SK-MEL-5 (cell line): Measurements from ENCODE around the gene GABBR2. TPM values are rescaled to one million over a fixed set of nuclear protein-coding genes. Genes with fewer than 3 reads are reported as not detected.
A peak's percentile ranks its signal among the peaks of the same experiment; 100 is the strongest.

Experiments
- DNase-seq: peaks from one replicate; pipeline ENCODE4 v3.0.0-alpha.2; 2016; ENCODE audit warnings: low read depth, low spot score
- in situ Hi-C: cut with HindIII; loops from 2 replicates; pipeline ENCODE4 v1.10.0; 2016; ENCODE audit warnings: low sequenced_read_pairs, high pct_unique_total_duplicates, low pct_unique_long_range_greater_than_20kb
- total RNA-seq: library from RNA; depleted of rRNA; stranded (reverse); fragments of >200 nt; shearing (Covaris generic); gene quantifications from 2 replicates; pipeline ENCODE4 v1.2.3, GENCODE V29; 2014

The GABBR2 gene
- total RNA-seq, 1 experiment from 2014 or later, result 0.50 TPM

DNA sequence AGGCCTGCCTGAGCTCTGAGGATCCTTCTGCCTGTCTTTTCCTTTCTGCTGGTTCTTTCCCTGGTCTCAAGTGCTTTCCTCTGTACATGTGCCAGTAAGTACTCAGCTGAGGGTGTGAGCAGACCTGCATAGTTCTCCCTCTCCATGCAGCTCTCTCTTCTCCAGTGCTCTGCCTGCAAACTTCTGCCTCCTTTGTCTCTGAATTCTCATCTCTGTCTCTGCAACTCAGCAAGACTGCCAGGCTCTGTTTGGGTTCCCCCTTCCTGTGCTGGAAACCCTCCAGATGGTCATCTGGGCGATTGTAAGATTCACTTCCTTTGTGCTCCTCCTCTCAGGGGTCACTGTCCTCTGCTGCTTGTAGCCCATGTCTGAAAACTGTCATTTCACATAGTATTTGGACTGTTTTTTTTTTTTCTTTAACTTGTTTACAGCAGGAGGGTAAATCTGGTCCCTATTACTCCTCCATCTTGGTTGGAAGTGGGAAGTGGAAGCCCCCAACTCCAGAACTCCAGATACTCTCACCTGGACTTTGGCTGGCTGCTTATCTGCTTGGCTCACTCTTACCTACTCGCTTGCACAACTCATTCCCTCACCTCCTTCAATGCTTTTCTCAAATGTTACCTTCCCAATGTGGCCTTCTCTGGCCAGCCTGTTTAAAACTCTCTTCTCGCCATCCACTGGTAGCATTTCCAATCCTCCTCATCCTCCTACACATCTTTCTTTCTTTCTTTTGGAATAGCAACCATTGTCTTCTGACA, 278.0 kb downstream of the GABBR2 start:
- in situ Hi-C loops, result no loop called here
- DNase-seq, result no peak

DNA sequence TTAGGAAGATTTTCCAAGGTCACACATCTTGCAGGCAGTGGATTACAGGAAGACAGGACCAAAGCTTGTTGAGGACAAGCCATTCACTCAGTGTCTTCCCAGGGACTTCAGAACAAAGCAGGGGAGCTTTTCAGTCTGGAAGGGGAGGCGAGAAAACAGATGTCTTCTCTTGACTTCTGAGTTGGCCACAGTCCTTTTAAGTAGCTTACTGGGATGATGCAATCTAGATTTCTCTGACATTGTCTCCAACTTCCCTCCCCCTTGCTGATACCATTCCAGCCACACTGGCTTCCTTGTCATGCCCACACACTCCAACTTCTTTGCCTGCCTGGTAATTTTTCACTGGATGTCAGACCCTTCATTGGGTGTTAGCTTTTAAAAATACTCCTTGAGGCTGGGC, 279.1 kb downstream of the GABBR2 start:
- no peak for DNase-seq

DNA sequence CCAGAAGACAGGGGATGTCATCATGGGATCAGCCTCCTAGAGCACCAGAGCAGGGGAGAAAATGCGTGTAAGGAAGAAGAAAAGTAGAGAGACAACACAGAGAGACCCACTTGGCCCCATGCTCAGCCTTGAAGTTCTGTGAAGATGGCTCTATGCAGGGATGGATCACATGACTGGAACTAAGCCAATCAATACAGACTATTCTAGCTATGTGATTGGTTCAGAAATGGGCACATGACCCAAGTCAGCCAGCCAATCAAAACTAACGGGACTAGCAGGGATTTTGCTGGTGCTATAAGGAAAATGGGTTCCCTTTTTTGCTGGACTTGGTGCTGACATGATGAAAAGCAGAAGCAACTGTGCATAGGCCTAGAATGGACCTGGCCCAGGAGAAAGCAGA, 280.3 kb downstream of the GABBR2 start:
- DNase-seq, result no peak
- in situ Hi-C loops, result no loop called here

More for the DNA sequence above, 279.1 kb downstream of the GABBR2 start:
- in situ Hi-C loops, result no loop called here

DNA sequence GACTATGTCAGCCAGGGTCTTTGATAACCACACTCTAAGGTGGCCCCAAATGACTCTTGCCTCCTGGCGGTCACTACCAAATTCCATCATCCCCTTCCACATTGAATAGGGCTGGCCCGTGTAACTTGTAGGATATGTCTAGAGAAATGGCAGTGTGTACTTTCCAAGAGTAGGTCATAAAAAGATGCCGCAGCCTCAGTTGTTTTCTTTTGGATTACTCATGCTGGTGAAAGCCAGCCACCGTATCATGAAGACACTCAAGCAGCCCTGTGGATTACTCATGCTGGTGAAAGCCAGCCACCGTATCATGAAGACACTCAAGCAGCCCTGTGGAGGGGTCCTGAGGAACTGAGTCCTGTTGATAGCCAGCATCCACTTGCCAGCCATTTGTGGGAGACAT, 281.2 kb downstream of the GABBR2 start:
- no peak for DNase-seq
- in situ Hi-C loops, result no loop called here

DNA sequence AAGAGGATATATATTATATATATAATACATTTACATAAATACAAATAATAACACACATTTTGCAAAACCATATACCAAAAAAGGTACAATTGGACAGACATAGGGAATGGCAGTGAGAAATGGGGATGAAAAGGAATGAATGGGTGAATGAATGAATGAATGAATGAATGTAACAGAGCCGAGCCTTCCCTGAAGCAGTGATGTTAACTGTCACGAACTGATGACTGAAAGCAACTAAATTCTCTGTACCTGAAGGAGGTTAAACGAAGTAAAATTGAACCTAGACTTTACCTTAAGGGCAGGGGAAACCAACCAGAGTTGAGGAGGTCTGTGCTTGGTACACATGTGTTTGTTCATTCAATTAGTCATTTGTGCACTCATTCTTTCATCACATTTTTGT, 283.7 kb downstream of the GABBR2 start:
- in situ Hi-C loops, result no loop called here
- no peak for DNase-seq

DNA sequence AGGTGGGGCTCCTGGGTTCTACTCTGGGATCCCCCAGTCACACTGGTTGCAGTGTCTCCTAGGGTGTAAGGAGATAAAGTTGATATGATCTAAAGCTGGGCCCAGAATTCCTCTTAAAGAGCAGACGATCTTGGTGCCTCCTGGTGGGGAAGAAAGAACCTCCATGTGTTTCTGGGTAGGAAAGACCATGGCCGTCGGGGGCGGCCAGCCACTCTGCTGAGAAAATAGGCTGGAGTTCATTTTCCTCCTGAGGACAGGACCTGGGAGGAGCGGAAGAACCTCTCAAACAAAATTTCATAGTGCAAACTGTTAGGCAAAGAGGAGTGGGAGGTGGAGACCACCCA, 289.5 kb downstream of the GABBR2 start:
- no peak for DNase-seq
- in situ Hi-C loops, result no loop called here

DNA sequence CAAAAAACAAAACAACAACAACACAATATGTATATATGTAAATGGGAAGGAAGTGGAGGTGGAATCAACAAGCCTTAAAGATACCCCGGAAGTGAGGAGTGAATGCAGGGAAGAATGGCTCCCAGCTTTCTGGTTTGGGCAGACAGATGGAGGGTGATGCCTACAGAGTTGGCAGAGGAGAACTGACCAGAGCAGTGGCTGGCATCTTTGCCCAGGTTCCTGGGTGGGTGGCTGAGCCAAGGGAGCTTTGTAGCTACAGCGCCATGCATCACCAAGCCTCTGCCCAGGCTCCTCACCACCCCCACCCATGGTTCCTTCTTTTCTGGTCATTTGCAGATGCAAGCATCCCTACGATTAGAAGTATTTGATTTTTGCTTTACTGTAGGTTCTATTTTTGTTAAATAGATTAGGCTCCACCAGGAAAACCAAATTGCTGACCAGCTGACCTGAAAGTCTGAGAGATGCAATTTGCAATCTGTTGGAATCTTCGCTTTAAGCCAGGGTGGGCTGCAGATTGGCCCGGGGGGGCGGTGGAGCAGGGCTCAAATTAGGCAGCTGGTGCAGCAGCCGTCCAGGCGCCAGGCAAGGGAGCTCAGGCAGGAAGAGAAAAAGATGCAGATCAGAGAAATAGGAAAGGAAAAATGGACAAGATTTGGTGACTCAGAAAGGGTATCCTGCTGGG, 290.0 kb downstream of the GABBR2 start:
- in situ Hi-C loops, result no loop called here
- DNase-seq, result no peak

DNA sequence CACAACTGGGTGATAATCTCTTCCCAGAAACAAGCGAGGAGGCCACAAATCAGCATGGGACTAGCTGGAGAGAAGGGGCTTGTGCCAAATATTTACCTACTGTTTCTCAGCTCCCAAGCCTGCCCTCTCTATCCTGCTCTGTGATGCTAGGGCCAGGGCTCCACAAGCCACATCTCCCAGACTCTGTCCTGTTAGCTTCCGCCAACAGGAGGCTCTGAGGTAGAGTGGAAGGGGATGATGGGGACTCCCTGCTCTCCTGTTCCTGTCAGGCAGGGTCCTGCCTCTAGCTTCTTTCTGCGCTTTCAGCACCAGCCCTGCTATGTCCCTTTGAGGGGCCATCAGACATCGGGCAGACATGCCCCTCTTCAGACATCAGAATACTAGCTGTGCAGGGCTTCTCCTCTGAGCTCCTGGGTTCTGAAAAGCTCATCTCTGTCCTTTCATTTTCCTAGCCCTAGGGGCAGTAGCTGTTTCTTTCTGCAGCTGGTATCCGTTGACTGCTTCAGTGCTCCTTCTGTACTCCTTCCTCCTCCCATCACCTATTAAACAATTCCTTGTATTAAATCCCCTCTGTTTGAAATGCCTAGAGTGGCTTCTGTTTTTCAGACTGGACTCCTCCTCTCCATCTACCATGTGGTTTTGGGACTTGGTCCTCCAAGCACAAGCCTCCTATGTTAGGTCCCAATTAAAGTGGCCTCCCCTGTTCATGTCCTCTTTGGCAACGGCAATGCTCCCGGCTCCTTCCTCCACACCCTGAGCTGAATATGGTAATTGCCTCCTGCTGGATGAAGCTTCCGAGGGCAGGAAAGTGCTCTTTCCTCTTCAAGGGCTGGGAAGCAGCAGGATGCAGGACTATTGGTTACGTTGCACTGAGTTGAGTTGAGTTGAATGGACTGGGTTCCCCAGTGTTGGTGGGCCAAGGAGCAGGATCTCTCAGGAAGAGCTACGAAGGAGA, 292.2 kb downstream of the GABBR2 start:
- DNase-seq, result no peak
- in situ Hi-C loops, result no loop called here

DNA sequence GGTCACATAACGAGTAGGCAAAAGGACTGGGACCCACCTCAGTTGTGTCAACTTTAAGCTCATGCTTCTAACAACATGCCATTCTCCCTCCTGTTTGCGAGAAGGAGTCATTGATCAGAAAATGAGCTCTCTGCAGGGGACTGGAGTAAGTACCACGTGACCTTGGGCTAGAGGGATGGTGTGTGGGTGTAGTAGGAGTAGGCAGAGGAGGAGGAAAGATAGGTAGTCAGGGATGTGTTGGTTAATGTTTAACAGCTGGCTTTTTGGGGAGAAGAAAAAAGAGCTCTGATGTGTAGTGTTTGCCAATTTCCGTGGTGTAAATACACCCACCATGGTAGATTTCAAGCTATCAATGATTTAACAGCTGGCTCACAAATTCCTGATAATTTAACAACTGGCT, 293.0 kb downstream of the GABBR2 start:
- in situ Hi-C loops, result no loop called here

DNA sequence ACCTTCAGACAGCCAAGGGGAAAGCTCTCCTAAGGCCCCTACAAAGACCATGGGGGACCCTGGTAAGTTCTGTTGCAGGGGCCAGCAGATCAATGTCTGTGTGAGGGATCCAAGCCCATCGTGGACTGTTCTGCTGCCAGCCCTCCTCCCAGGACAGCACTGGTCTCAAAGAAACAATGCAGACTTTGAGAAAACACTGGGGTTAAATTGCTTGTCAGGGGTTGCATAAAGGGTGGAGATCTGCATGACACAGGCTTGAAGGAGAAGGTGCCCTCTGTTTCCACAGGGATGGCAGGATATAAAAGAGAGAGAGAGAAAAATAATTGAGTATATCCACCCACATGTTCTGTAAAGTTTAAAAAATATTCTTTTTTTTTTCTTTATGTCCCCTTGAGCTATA, 295.7 kb downstream of the GABBR2 start:
- in situ Hi-C loops, result no loop called here
- DNase-seq, result no peak

More for the DNA sequence above, 293.0 kb downstream of the GABBR2 start:
- no peak for DNase-seq

DNA sequence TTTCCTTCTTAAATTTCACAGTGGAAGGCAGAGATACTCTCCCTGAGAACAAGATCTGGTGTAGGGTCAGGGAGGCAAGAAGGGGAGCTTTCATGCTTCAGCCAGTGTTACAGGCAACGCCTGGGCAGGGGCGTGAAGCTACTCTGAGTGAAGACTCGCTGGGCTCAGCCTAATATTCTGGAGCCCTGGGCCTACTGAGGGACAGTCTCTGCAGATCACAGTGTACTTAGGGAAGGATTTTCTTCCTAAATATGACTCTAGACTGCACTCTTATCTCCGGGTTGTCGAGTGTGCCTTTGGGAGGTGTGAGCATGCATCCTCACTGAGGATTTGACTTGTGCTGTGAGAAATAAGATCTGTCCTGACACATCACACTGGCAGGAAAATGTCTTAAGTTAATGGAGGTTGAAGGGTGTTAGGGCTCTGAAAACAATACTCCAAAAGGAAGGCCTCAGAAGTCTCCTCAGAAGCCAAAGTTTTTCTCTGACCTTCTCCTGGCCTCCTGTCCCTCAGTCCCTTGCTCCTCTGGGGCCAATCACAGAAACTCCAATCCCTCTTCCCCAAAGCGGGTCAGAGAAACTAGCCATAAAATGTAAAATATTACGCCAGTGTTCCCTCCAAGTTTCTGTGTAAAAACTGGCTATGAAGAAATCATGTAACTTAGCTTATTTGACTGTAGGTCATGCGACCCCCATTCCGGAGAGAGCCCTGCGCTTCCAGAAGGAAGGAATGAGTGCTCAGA, 296.5 kb downstream of the GABBR2 start:
- in situ Hi-C loops, result no loop called here
- DNase-seq, result no peak

DNA sequence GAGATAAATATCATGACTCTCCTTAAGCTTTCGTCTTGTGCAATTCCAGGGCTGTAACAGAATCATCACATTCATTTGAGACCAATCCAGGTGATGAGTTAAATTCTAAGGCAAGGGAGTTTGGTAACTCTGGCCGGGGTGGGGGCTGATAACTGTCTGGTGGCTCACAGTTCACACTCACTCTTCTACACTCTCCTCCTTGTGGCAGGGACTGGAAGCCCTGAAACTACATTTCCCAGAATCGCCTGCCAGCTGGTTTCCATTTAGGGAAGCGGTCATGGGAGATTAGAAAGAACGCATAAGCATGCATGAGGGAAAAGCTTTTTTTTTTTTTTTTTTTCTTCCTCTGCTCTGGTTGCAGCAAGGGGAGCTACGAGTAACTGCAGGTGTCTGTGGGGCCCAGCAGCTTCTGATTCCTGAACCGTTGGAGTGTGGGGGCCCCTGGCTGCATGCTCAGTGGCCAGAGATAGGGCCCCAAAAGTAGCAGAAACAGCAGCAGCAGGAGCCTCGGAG, 298.5 kb downstream of the GABBR2 start:
- DNase-seq, result peak; percentile 66

DNA sequence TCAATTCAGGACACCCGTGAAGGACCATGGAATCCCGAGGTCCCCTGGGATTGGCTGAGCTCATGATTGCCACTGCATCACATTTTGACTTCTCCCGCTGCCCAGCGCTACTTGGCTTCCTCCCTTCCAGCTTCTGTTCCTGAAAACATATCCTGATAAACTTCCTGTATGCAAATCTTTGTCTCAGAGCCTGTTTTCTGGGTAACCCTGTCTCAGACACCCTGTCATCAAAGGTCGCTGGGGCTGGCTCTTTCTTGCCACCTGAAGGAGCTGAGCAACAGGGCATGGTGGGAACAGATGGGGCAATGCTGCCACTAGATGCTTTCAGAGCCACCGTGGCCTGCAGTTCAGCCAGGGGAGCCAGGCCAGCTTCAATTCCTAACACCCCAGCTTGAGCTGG, 299.0 kb downstream of the GABBR2 start:
- in situ Hi-C loops, result no loop called here

More for the DNA sequence above, 298.5 kb downstream of the GABBR2 start:
- in situ Hi-C loops, result no loop called here

DNA sequence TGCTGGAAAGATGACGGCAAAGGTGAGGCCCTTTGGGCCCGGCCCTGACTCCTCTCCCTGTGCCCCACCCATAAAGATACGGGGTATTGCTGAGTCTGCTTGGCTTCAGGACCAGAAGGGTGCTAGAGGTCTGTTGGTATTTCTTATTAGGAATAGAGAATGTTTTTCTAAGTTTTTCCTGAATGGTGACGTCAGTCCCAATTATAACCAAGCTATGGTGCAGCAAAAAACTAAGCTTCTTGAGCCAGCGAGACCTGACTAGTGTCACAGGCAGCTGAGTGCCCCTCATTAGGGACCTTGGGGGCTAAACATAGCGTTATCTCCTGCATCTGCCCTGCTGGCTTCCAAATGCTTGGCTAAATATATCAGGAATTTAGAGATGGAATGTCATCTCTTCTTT, 302.3 kb downstream of the GABBR2 start:
- DNase-seq, result no peak
- in situ Hi-C loops, result no loop called here

More for the DNA sequence above, 299.0 kb downstream of the GABBR2 start:
- no peak for DNase-seq

DNA sequence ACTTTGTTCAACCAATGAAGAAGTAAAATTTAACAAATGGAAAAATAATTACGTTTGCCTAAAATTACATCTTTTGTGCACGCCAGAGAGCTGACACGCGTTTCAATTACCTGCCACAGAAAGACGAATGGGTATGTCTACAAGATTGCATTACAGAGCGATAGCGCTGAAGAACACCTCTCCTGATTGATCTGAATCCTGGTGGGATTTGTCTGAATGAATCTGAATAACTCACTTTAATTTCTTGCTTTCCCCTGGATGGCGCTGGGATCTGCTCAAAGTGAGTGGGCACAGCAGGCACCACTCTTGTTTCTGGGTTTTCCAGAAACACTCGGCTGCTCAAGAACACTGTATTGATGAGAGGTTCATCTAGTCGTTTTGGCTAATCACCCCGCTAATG, 304.5 kb downstream of the GABBR2 start:
- in situ Hi-C loops, result no loop called here

DNA sequence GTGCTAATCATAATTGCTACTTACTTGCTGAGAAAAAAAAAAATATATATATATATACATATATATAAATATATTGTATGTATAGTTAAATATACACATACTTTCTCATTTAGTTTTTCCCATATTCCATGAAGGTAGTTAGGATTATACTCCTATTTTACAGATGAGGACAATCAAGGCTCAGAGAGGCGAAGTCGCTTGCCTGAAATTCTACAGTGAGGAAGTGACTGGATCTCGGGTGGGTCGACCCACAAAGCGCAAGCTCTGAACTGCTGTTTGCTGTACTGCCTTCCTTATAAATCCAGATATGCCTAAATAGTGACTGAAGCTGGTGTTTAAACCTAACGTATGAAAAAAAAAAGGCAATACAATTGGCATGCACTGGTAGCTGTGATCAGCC, 305.0 kb downstream of the GABBR2 start:
- DNase-seq, result no peak
- in situ Hi-C loops, result no loop called here

More for the DNA sequence above, 304.5 kb downstream of the GABBR2 start:
- no peak for DNase-seq

DNA sequence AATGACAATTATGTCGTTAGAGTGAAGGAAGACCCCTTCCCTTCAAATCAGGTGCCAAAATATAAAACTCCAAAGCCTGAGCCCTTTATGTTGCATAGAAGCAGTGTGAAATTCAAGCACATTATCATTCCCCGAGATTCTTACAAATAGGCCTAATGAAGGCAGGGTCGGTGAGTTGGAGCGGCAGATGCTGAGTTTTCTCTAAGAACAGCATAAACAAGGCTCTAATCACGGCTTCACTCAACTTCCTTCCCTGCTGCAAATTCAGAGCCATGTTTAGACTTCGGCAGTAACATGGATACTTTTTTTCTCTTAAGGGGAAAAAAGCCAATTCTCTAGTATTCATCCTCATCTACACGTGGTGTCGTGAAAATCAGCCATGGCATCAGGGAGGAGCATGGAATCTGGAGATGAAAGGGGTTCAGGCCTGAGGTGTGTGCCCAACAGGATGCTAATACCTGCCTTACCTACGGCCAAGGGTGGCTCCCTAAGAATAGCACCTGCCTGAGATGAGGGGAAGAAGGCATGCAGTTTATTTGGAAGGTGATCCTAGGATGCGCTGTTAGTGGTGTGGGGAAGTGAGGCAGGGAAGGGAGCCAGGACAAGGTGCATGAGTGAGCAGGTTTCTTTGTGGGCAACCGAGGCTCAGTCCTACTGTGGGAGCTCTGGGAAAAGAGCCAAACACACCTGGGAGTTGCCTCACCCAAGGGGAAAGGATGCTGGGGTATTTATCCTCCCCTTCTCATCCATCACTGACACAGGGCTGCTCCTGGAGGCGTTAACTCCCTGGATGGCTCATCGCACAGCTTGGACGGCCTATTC, 306.5 kb downstream of the GABBR2 start:
- in situ Hi-C loops, result no loop called here
- DNase-seq, result no peak
